ENCODE results near the gene NUDT19.
A peak's percentile ranks its signal among the peaks of the same experiment; 100 is the strongest.
"Not testable (repeated sequence)": the region's sequence is repeated elsewhere in the genome, so short reads cannot be mapped to it uniquely, and the experiment has no call there.

The NUDT19 gene

DNA sequence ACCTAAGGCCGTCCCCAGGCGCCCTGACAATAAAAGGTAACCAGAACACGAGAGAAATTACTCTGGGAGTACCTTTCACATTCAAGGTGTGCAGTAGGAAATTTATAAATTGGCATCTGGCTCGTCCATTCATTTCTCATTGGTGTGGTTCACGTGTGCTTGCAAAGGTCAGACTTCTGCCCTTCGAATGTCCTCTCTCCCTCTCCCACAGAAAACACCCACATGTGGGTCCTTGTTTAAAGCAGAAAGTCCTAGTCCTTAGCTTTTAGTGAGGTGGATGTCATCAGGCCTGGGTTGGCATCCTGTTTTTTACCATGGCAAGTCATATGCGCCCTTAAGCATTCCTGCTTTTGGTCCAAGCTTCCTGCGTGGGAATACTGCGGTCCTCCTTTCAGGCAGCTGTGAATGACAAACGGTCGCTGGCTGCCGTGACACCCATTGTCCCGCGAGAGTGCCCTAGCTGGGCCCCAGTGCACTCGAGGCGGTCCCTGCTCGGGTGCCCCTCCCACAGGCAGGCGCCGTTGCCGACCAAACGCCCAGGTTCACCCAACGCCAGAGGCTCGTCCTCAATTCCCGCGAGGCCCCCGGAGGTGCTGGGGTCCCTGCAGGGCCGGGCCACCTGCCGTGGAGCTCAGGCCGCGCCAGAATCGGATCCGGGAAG is at the start of gene NUDT19:
Gene NUDT19, plus strand, starts transcription at position 531 of the 661 bp plus-strand sequence. CDS start 140 bp downstream, outside the sequence.
- Histone ChIP-seq H3K9ac (ENCODE audit: low read depth, low read length) (peak within 1 kb of the TSS; percentile 55; the same call in 1 of the 2 replicates), H3K27me3 (ENCODE audit: control insufficient read depth, insufficient read depth, low read length) (peaks cover 13% of the 10 kb centered on the region), H3K4me3 (ENCODE audit: low read depth, low read length) (peak within 1 kb of the TSS; percentile 54), H3K27ac (ENCODE audit: low read depth, low read length) (no peak within 1 kb of the TSS), H3K4me1 (ENCODE audit: control insufficient read depth, insufficient read depth, low read length) (0 out of 2 replicates have a peak, but pooled peaks cover 3% of the 10 kb centered on the region), H3K9me3 (ENCODE audit: control insufficient read depth, insufficient read depth, low read length) (no peaks in the 10 kb centered on the region), H3K36me3 (ENCODE audit: control insufficient read depth, insufficient read depth, low read length) (no peaks in the 10 kb centered on the region)

DNA sequence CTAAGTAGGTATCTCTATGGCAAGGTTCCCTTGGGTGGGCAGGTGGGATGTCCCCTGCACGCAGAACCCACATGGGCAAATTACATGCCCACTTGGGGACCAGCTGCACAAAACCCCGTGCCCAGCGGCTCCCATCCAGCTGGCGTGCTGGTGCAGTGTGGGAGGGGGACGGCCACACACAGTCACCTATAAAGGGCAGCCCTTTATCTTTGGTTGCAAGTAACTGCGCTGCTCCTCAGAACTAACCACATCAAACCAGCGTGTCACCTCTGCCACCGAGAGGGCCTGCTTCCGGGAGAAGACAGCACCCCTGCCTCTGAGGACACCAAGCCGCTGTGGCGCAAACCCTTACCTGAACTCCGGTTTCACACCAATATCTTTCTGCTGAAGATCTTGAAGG is 48.9 kb upstream of the NUDT19 start:
- no peak overlapping the region for H3K27ac ChIP-seq (ENCODE audit: low read depth, low read length)
- H3K27me3 ChIP-seq (ENCODE audit: control insufficient read depth, insufficient read depth, low read length): no peaks in the 10 kb centered on the region
- no peaks in the 10 kb centered on the region for H3K9me3 ChIP-seq (ENCODE audit: control insufficient read depth, insufficient read depth, low read length)
- peaks cover 80% of the 10 kb centered on the region for H3K36me3 ChIP-seq (ENCODE audit: control insufficient read depth, insufficient read depth, low read length)
- H3K4me1 ChIP-seq (ENCODE audit: control insufficient read depth, insufficient read depth, low read length): no peaks in the 10 kb centered on the region
- no peak overlapping the region for H3K4me3 ChIP-seq (ENCODE audit: low read depth, low read length)
- H3K9ac ChIP-seq (ENCODE audit: low read depth, low read length): no peak overlapping the region

DNA sequence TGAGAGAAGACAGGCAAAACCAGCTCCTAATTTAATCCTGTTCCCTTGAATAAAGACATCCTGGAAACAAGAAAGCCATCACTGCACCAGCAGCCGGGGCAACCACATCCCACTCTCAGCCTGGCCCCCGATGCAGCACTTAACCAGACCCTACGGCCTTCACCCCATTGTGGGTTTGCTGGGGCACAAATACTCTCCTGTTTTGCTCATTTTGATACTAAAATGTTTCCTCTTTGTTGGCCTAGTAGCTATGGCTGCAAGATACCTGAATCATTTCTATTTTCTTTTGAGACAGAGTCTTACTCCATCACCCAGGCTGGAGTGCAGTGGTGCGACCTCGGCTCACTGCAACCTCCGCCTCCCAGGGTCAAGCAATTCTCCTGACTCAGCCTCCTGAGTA is 45.1 kb upstream of the NUDT19 start:
- H3K9me3 ChIP-seq (ENCODE audit: control insufficient read depth, insufficient read depth, low read length): no peaks in the 10 kb centered on the region
- no peak overlapping the region for H3K27ac ChIP-seq (ENCODE audit: low read depth, low read length)
- H3K9ac ChIP-seq (ENCODE audit: low read depth, low read length): no peak overlapping the region
- peaks cover 63% of the 10 kb centered on the region for H3K36me3 ChIP-seq (ENCODE audit: control insufficient read depth, insufficient read depth, low read length)
- H3K4me1 ChIP-seq (ENCODE audit: control insufficient read depth, insufficient read depth, low read length): no peaks in the 10 kb centered on the region
- no peaks in the 10 kb centered on the region for H3K27me3 ChIP-seq (ENCODE audit: control insufficient read depth, insufficient read depth, low read length)
- H3K4me3 ChIP-seq (ENCODE audit: low read depth, low read length): no peak overlapping the region

DNA sequence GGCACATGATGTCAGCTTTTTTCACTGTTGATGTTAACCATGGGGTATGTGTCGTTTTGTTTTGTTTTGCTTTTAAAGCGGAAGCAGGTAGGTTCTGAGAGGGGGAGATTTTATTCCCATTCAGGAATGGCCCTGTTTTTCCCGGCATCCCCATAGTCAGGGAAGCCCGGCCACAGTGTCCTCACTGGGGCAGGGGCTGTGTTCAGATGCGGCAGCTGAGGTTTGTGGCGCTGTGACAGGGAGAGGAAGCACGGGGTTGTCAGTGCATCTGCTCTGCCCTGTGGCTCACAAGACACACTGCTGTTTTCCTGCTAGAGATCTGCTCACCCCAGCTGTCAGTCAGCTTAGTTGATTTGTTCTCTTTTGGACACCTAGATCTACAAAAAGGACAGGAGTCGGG is 44.3 kb upstream of the NUDT19 start:
- Histone ChIP-seq H3K4me1 (ENCODE audit: control insufficient read depth, insufficient read depth, low read length) (peaks cover 4% of the 10 kb centered on the region; the same call in 1 of the 2 replicates), H3K27me3 (ENCODE audit: control insufficient read depth, insufficient read depth, low read length) (no peaks in the 10 kb centered on the region), H3K36me3 (ENCODE audit: control insufficient read depth, insufficient read depth, low read length) (peaks cover 55% of the 10 kb centered on the region), H3K9me3 (ENCODE audit: control insufficient read depth, insufficient read depth, low read length) (no peaks in the 10 kb centered on the region), H3K27ac (ENCODE audit: low read depth, low read length) (no peak overlapping the region), H3K9ac (ENCODE audit: low read depth, low read length) (no peak overlapping the region), H3K4me3 (ENCODE audit: low read depth, low read length) (no peak overlapping the region)

DNA sequence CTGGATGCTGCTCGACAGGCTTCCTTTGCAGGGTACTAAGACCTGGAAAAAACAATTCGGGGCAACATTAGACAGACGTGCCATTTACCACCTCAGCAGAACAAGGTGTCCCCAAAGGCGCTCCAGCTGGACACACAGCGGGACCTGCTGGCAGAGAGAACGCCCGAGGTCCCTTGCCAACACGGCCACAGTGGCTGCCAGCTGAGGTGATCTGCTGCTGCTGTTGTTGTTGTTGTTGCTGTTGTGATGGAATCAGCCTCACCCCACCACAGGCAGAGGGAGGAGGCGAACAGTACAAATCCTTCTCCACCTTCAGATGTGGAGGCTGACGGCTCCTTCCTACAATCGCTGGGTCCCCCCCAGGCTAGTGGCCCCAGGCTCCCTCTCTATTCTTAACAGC is 41.9 kb upstream of the NUDT19 start:
- Histone ChIP-seq H3K27ac (ENCODE audit: low read depth, low read length) (no peak overlapping the region), H3K9ac (ENCODE audit: low read depth, low read length) (no peak overlapping the region), H3K9me3 (ENCODE audit: control insufficient read depth, insufficient read depth, low read length) (no peaks in the 10 kb centered on the region), H3K4me3 (ENCODE audit: low read depth, low read length) (no peak overlapping the region), H3K27me3 (ENCODE audit: control insufficient read depth, insufficient read depth, low read length) (no peaks in the 10 kb centered on the region), H3K36me3 (ENCODE audit: control insufficient read depth, insufficient read depth, low read length) (peaks cover 31% of the 10 kb centered on the region), H3K4me1 (ENCODE audit: control insufficient read depth, insufficient read depth, low read length) (peaks cover 4% of the 10 kb centered on the region; the same call in 1 of the 2 replicates)

DNA sequence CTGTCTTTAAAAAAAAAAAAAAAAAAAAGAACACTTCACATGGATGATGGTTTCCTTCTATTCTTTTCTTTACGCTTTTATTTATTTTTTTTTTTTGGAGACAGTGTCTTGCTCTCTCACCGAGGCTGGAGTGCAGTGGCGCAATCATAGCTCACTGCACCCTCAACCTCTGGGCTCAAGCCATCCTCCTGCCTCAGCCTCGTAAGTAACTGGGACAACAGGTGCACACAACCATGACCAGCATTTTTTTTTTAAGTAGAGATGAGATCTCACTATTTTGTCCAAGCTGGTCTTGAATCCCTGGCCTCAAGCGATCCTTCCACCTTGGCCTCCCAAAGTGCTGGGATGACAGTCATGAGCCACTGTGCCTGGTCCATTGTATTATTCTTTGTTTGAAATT is 41.0 kb upstream of the NUDT19 start:
- no peak overlapping the region for H3K9ac ChIP-seq (ENCODE audit: low read depth, low read length)
- peaks cover 31% of the 10 kb centered on the region for H3K36me3 ChIP-seq (ENCODE audit: control insufficient read depth, insufficient read depth, low read length)
- H3K9me3 ChIP-seq (ENCODE audit: control insufficient read depth, insufficient read depth, low read length): no peaks in the 10 kb centered on the region
- H3K4me1 ChIP-seq (ENCODE audit: control insufficient read depth, insufficient read depth, low read length): peaks cover 4% of the 10 kb centered on the region; the same call in 1 of the 2 replicates
- no peak overlapping the region for H3K27ac ChIP-seq (ENCODE audit: low read depth, low read length)
- H3K27me3 ChIP-seq (ENCODE audit: control insufficient read depth, insufficient read depth, low read length): no peaks in the 10 kb centered on the region
- H3K4me3 ChIP-seq (ENCODE audit: low read depth, low read length): no peak overlapping the region

DNA sequence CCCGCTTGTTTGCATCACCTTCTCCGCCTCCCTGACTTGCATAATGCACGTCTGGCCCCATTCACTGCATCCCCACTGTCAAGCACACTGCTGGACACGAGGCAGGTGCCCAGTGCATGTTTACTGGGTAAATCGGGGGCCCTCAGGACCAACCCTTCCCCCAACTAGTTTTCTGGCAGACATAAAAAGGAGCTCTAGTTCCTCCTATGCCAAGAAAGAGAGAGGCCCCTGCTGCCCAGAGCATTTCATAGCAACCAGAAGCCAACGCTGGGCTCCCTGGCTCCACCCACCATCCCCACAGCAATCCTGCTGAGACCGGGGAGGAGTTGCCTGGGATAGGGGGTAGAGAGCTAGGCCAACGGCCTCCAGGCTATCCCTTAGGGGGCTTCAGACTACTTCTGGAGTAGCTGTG is 39.9 kb upstream of the NUDT19 start:
- H3K4me1 ChIP-seq (ENCODE audit: control insufficient read depth, insufficient read depth, low read length): peaks cover 4% of the 10 kb centered on the region; the same call in 1 of the 2 replicates

DNA sequence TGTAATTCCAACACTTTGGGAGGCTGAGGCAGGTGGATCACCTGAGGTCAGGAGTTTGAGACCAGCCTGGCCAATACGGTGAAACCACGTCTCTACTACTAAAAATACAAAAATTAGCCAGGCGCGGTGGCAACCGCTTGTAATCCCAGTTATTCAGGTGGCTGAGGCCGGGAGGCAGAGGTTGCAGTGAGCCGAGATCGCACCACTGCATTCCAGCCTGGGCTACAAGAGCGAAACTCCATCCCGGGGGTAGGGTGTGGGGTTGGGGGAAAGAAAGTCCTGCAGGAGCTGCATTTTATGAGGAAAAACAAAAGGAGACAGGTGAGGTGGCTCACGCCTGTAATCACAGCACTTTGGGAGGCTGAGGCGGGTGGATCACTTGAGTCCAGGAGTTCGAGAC is 39.3 kb upstream of the NUDT19 start:
- H3K4me1 ChIP-seq (ENCODE audit: control insufficient read depth, insufficient read depth, low read length); H3K9ac ChIP-seq (ENCODE audit: low read depth, low read length); H3K9me3 ChIP-seq (ENCODE audit: control insufficient read depth, insufficient read depth, low read length); H3K27ac ChIP-seq (ENCODE audit: low read depth, low read length); H3K4me3 ChIP-seq (ENCODE audit: low read depth, low read length); H3K27me3 ChIP-seq (ENCODE audit: control insufficient read depth, insufficient read depth, low read length): not testable (repeated sequence)
- H3K36me3 ChIP-seq (ENCODE audit: control insufficient read depth, insufficient read depth, low read length): peaks cover 23% of the 10 kb centered on the region

More for the DNA sequence above, 39.9 kb upstream of the NUDT19 start:
- H3K4me3 ChIP-seq (ENCODE audit: low read depth, low read length): no peak overlapping the region
- H3K9ac ChIP-seq (ENCODE audit: low read depth, low read length): no peak overlapping the region
- H3K36me3 ChIP-seq (ENCODE audit: control insufficient read depth, insufficient read depth, low read length): peaks cover 29% of the 10 kb centered on the region
- H3K27ac ChIP-seq (ENCODE audit: low read depth, low read length): no peak overlapping the region
- H3K27me3 ChIP-seq (ENCODE audit: control insufficient read depth, insufficient read depth, low read length): no peaks in the 10 kb centered on the region
- H3K9me3 ChIP-seq (ENCODE audit: control insufficient read depth, insufficient read depth, low read length): no peaks in the 10 kb centered on the region

DNA sequence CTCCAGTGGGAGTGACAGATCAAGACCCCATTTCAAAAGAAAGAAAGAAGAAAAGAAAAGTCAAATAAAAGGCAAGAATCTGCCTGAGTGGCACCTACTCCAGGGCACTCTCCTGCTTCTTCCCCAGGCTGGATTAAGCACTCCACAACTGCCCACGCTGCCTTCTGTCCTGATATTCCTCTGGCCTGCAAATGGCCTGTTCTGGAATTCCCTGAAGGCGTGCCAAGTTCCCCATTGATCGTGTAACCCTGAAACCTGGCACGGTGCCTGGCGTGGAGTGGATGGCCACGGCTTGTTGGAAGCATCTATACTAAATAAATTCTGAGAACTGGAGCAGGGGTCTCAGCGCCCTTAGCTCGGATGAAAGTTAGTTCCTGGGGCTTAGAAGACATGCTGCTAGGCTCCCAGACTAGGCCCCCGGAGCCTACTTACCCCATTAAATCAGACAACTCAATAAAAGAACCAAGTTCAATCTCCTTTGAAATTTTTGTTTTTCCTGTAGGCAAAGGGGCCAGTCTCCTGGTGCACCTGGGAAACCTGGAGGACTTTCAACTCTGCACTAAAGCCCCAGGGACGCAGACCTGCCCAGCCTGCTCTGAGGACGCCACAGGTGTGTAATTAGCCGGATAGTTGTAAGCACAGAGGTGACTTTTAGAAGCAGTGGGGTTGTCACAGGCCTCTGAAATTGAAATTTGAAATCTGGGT is 38.6 kb upstream of the NUDT19 start:
- Histone ChIP-seq H3K9me3 (ENCODE audit: control insufficient read depth, insufficient read depth, low read length) (no peaks in the 10 kb centered on the region), H3K36me3 (ENCODE audit: control insufficient read depth, insufficient read depth, low read length) (peaks cover 17% of the 10 kb centered on the region), H3K27ac (ENCODE audit: low read depth, low read length) (no peak overlapping the region), H3K9ac (ENCODE audit: low read depth, low read length) (no peak overlapping the region), H3K4me1 (ENCODE audit: control insufficient read depth, insufficient read depth, low read length) (peaks cover 4% of the 10 kb centered on the region; the same call in 1 of the 2 replicates), H3K27me3 (ENCODE audit: control insufficient read depth, insufficient read depth, low read length) (no peaks in the 10 kb centered on the region), H3K4me3 (ENCODE audit: low read depth, low read length) (no peak overlapping the region)

DNA sequence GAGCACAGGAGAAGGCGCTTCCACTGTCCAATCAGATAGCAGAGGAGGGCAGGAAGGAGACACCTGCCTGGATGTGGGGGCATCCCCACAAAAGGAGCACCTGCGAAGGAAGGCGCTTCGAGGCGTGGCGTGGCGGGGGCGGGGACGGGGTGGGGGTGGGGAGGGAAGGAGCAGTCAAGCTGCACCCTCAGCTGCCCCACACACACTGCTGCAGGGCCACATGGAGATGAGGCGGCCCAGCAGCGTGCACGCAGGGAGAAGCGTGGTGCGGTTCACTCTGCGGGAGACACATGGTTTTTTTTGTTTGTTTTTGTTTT is 38.1 kb upstream of the NUDT19 start:
- H3K4me3 ChIP-seq (ENCODE audit: low read depth, low read length): no peak overlapping the region
- H3K36me3 ChIP-seq (ENCODE audit: control insufficient read depth, insufficient read depth, low read length): peaks cover 19% of the 10 kb centered on the region
- H3K4me1 ChIP-seq (ENCODE audit: control insufficient read depth, insufficient read depth, low read length): peaks cover 4% of the 10 kb centered on the region; the same call in 1 of the 2 replicates
- no peak overlapping the region for H3K9ac ChIP-seq (ENCODE audit: low read depth, low read length)
- H3K27ac ChIP-seq (ENCODE audit: low read depth, low read length): no peak overlapping the region
- no peaks in the 10 kb centered on the region for H3K9me3 ChIP-seq (ENCODE audit: control insufficient read depth, insufficient read depth, low read length)
- H3K27me3 ChIP-seq (ENCODE audit: control insufficient read depth, insufficient read depth, low read length): no peaks in the 10 kb centered on the region

DNA sequence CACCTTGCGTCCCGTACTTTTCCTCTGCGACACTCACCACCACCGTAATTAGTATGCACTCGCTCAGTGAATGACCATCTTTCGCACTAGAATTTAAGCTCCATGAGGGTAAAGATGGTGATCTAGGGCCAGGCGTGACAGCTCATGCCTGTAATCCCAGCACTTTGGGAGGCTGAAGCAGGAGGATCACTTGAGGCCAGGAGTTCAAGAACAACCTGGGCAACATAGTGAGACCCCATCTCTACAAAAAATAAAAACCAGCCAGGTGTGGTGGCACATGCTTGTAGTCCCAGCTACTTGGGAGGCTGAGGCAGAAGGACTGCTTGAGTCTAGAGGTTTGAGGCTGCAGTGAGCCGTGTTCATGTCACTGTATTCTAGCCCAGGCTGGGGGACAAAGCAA is 35.2 kb upstream of the NUDT19 start:
- not testable (repeated sequence) for H3K9ac ChIP-seq (ENCODE audit: low read depth, low read length); H3K4me1 ChIP-seq (ENCODE audit: control insufficient read depth, insufficient read depth, low read length); H3K4me3 ChIP-seq (ENCODE audit: low read depth, low read length); H3K27me3 ChIP-seq (ENCODE audit: control insufficient read depth, insufficient read depth, low read length); H3K27ac ChIP-seq (ENCODE audit: low read depth, low read length); H3K9me3 ChIP-seq (ENCODE audit: control insufficient read depth, insufficient read depth, low read length)
- H3K36me3 ChIP-seq (ENCODE audit: control insufficient read depth, insufficient read depth, low read length): peaks cover 17% of the 10 kb centered on the region
